Upper lobe of right lung (tissue), 1 donor: ENCODE results near the gene SPN. TPM values are rescaled to one million over a fixed set of nuclear protein-coding genes. Genes with fewer than 3 reads are reported as not detected.
"Not testable (repeated sequence)": the region's sequence is repeated elsewhere in the genome, so short reads cannot be mapped to it uniquely, and the experiment has no call there.

ENCODE experiments used
- ATAC-seq: fragments of 200-7000 bp; cut with Tn5 transposase; one replicate; pipeline ENCODE4 v1.9.1; 2020; ENCODE audit warnings: mild to moderate bottlenecking, moderate library complexity
- DNase-seq: peaks from one replicate; pipeline ENCODE4 v3.0.0-alpha.2; 2020
- H3K27ac ChIP-seq: fragments of 200-600 bp; one replicate; pipeline ENCODE4 v1.8.0; 2022
- H3K27me3 ChIP-seq: fragments of 200-600 bp; one replicate; pipeline ENCODE4 v1.8.0; 2022; ENCODE audit warnings: mild to moderate bottlenecking
- H3K36me3 ChIP-seq: fragments of 200-600 bp; one replicate; pipeline ENCODE4 v1.8.0; 2022
- H3K4me1 ChIP-seq: fragments of 200-600 bp; one replicate; pipeline ENCODE4 v1.8.0; 2022
- H3K4me3 ChIP-seq: fragments of 200-600 bp; one replicate; pipeline ENCODE4 v1.8.0; 2022; ENCODE audit warnings: mild to moderate bottlenecking
- H3K9me3 ChIP-seq: fragments of 200-600 bp; one replicate; pipeline ENCODE4 v1.8.0; 2022
- intact Hi-C: fragments of 100-400 bp; cut with DNase I; formaldehyde crosslinking; loops from one replicate; pipeline ENCODE4 v1.11.0; 2022
- long read RNA-seq: library from polyadenylated mRNA; unstranded; transcript quantifications from one replicate; pipeline ENCODE4 v2.0.0, GENCODE V29; 2021
- total RNA-seq: library from RNA; stranded (reverse); fragmentation: NEBNext Ultra II Directional; extraction: Animal tissue kit (Norgen Biotek cat#: 25700); gene quantifications from one replicate; pipeline ENCODE4 v1.2.1, GENCODE V29; 2021
- TF ChIP-seq, protein P1 (sequence below): fragments of 200-600 bp; IDR thresholded peaks from one replicate; pipeline ENCODE4 v1.8.0; 2022; ENCODE audit warnings: antibody characterized with exemption
- donor health status: DM: no; HTN: yes; CAD: no; lungs with severe emphysema.

SPN gene, protein sequence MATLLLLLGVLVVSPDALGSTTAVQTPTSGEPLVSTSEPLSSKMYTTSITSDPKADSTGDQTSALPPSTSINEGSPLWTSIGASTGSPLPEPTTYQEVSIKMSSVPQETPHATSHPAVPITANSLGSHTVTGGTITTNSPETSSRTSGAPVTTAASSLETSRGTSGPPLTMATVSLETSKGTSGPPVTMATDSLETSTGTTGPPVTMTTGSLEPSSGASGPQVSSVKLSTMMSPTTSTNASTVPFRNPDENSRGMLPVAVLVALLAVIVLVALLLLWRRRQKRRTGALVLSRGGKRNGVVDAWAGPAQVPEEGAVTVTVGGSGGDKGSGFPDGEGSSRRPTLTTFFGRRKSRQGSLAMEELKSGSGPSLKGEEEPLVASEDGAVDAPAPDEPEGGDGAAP
- total RNA-seq: 70.7 TPM
- long read RNA-seq, transcript SPN-203 (2 exons, 1,197 nt): major isoform, 9 of 19 reads
- long read RNA-seq, partial matches to known transcripts: 0 of 19 reads
- long read RNA-seq, other reads (novel, unspliced or antisense): 8 of 19 reads

DNA sequence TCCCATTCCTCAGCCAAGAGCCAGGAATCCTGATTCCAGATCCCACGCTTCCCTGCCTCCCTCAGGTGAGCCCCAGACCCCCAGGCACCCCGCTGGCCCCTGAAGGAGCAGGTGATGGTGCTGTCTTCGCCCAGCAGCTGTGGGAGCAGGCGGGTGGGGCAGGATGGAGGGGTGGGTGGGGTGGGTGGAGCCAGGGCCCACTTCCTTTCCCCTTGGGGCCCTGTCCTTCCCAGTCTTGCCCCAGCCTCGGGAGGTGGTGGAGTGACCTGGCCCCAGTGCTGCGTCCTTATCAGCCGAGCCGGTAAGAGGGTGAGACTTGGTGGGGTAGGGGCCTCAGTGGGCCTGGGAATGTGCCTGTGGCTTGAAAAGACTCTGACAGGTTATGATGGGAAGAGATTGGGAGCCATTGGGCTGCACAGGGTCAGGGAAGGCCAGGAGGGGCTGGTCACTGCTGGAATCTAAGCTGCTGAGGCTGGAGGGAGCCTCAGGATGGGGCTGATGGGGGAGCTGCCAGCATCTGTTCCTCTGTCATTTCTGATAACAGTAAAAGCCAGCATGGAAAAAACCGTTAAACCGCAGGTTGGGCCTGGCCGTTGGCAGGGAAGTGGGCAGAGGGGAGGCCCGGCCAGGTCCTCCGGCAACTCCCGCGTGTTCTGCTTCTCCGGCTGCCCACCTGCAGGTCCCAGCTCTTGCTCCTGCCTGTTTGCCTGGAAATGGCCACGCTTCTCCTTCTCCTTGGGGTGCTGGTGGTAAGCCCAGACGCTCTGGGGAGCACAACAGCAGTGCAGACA lies at the start of gene SPN:
Gene SPN (plus strand): TSS at position 232 of the 791 bp plus-strand sequence. CDS start 482 bp downstream, at position 714.
- Histone ChIP-seq H3K9me3 (no peaks in the 10 kb centered on the region), H3K36me3 (no peaks in the 10 kb centered on the region), H3K27ac (peak within 1 kb of the TSS; percentile 66), H3K4me1 (no peaks in the 10 kb centered on the region), H3K4me3 (peak within 1 kb of the TSS; percentile 51), H3K27me3 (no peaks in the 10 kb centered on the region)
- DNase-seq (peak; percentile 70), ATAC-seq (peak; percentile 52)
- intact Hi-C loops: no loop called here
- TF ChIP-seq, protein P1, sequence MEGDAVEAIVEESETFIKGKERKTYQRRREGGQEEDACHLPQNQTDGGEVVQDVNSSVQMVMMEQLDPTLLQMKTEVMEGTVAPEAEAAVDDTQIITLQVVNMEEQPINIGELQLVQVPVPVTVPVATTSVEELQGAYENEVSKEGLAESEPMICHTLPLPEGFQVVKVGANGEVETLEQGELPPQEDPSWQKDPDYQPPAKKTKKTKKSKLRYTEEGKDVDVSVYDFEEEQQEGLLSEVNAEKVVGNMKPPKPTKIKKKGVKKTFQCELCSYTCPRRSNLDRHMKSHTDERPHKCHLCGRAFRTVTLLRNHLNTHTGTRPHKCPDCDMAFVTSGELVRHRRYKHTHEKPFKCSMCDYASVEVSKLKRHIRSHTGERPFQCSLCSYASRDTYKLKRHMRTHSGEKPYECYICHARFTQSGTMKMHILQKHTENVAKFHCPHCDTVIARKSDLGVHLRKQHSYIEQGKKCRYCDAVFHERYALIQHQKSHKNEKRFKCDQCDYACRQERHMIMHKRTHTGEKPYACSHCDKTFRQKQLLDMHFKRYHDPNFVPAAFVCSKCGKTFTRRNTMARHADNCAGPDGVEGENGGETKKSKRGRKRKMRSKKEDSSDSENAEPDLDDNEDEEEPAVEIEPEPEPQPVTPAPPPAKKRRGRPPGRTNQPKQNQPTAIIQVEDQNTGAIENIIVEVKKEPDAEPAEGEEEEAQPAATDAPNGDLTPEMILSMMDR: no peak

DNA sequence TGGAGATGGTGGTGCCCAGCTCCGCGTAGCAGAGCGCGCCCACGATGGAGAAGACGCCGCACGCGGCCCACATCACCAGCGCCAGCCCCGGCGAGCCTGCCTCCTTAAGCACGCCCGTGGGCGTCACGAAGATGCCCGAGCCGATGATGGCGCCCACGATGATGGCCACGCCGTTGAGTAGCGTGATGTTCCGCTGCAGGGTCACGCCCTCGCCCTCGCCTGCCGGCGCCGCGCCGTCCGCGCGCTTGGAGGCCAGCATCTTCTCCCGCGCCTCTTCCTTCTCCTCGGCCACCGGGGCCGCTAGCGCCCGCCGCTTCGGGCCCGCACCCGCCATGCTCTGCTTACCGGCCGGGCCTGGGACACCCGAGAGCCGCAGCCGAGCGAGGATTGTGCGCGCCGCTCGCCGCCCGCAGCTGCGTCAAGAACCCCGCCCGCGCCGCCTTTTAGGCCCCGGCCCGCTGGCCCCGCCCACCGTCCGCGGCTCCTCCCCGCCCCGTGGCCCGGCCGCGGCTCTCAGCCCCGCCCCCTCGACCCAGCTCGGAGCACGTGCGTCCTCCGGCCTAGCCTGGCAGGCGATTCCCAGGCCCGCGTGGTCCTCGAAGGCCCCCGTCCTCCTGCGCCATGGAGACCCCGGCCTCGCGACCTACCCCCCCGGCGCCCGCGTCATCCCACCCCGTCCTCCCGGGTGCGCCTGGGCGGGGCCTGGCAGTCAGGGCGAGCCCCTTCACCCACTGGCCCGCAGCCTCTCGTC lies 49.6 kb upstream of the SPN start:
- H3K4me1 ChIP-seq, H3K36me3 ChIP-seq, H3K27me3 ChIP-seq, intact Hi-C loops, H3K9me3 ChIP-seq: not testable (repeated sequence)
- DNase-seq: peak; percentile 93
- peak; percentile 91 for ATAC-seq
- Histone ChIP-seq H3K27ac (peak overlapping the region; percentile 55), H3K4me3 (peak overlapping the region; percentile 64)

DNA sequence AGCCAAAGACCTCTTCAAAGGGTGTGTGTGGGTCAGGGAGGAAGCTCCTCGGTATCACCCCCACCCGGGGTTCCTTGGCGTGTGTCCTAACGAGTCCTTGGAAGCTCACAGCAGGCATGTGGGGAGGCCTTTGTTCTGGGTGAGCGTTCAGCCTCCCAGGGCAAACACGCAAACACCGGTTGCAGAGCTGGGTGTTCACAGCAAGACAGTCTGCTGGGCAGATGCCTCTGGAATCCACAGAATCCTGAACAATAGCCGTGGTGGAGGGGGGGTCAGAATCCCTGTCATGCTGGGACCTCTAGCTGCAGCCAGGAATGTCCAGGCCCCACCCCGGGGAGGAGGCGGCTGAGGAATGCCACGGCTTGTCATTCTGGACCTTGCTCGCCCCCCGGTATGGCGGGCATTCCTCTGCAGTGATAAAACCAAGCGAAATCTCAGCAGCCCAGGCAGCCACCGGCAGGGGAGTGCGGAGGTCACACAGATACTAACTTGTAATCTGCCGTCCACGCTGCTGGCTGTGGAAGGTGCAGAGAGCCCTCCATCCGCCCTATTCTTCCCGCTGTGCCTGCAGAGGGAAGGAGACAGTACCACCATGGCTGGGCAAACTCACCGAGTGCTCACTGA lies 48.2 kb upstream of the SPN start:
- not testable (repeated sequence) for DNase-seq

DNA sequence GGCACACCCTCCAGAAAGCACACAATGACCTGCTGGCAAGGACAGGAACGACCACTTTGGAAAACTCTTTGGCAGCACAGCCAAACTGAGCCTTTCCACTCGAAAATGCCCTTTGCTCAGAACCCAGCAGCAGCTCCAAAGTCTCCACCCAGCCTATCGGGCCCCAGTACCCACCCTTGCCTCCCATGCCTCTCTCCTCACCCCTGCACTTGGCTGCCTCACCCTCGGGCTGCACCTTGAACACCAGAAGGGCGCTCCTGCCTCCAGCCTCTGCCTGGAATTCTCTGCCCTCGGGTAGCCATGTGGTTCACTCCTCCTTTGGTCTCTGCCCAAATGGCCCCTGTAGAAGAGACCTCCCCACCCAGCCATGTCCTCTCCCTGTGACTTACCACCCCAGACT lies 46.9 kb upstream of the SPN start:
- H3K9me3 ChIP-seq, H3K4me3 ChIP-seq, H3K27ac ChIP-seq, intact Hi-C loops, ATAC-seq, H3K36me3 ChIP-seq, H3K4me1 ChIP-seq, DNase-seq, H3K27me3 ChIP-seq: not testable (repeated sequence)

More for the DNA sequence above, 48.2 kb upstream of the SPN start:
- ATAC-seq, H3K27me3 ChIP-seq, H3K9me3 ChIP-seq, H3K4me3 ChIP-seq, H3K4me1 ChIP-seq, intact Hi-C loops, H3K36me3 ChIP-seq, H3K27ac ChIP-seq: not testable (repeated sequence)

DNA sequence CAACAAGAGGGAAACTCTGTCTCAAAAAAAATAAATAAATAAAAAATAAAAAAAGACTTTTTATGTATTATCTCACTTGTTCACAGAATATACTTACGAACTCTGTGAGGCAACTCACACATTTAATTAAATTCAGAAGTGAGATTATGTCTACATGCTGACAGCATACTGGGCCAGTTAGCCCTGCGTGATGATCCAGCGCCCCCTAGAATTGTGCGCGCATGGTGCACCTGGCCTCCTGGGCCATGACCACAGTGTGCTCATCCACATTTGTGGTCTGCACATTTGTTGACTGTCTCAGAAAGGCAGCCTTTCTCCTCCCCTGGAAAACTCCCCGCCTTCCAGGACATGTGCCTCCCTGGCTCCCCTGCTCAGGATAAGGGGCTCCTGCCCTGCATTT lies 42.5 kb upstream of the SPN start:
- H3K36me3 ChIP-seq, intact Hi-C loops, H3K27ac ChIP-seq, H3K4me1 ChIP-seq, H3K27me3 ChIP-seq, H3K9me3 ChIP-seq, H3K4me3 ChIP-seq, DNase-seq: not testable (repeated sequence)
- TF ChIP-seq, protein P1: peak; percentile 23
- ATAC-seq: peak; percentile 50

DNA sequence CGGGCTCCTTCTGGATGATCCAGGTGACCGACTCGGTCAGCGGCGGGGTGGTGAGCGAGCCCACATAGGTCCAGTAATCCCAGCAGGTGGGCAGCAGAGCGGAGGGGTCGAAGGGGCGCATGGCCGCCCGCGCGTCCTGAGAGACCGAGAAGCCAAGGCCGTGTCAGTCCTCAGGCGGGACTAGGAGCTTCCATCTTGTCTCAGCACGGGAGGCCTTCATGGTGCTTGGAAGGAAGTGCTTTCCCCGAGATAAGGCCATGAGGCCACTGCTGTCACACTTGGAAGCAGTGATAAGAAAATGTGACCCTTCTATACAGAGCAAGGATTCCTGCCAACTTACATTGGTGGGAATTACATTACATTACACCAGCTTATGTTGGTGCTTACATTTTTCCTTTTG lies 40.3 kb upstream of the SPN start:
- DNase-seq, ATAC-seq, intact Hi-C loops, H3K27me3 ChIP-seq, H3K4me3 ChIP-seq, H3K9me3 ChIP-seq, H3K36me3 ChIP-seq, H3K4me1 ChIP-seq, H3K27ac ChIP-seq: not testable (repeated sequence)

DNA sequence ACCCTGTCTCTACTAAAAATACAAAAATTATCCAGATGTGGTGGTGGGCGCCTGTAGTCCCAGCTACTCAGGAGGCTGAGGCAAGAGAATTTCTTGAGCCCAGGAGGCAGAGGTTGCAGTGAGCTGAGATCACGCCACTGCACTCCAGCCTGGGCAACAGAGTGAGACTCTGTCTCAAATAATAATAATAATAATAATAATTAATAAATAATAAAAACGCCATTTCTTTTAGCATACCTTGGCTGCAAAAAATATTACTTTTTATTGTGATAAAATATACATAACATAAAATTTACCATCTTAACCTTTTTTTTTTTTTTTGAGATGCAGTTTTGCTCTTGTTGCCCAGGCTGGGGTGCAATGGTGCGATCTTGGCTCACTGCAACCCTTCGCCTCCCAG lies 39.8 kb upstream of the SPN start:
- H3K4me1 ChIP-seq, H3K36me3 ChIP-seq, H3K27ac ChIP-seq, DNase-seq, H3K9me3 ChIP-seq, H3K27me3 ChIP-seq, ATAC-seq, intact Hi-C loops, H3K4me3 ChIP-seq: not testable (repeated sequence)

DNA sequence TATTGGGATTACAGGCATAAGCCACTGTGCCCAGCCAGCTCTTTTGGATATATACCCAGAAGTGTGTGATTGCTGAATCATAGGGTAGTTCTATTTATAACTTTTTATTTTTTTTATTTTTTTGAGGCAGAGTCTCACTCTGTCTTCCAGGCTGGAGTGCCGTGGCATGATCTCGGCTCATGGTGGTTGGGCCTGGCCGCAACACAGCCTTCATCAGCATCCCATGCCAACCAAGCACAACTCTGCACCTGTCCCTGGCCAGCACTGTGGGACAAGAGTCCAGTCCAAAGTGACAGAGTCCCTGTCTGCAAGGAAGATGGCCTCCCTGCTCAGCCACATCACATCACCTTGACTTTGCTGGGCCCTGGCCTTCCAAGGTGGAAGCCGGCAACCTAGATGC lies 37.9 kb upstream of the SPN start:
- H3K27ac ChIP-seq, DNase-seq, H3K4me1 ChIP-seq, H3K9me3 ChIP-seq, intact Hi-C loops, H3K36me3 ChIP-seq, H3K27me3 ChIP-seq, ATAC-seq, H3K4me3 ChIP-seq: not testable (repeated sequence)

DNA sequence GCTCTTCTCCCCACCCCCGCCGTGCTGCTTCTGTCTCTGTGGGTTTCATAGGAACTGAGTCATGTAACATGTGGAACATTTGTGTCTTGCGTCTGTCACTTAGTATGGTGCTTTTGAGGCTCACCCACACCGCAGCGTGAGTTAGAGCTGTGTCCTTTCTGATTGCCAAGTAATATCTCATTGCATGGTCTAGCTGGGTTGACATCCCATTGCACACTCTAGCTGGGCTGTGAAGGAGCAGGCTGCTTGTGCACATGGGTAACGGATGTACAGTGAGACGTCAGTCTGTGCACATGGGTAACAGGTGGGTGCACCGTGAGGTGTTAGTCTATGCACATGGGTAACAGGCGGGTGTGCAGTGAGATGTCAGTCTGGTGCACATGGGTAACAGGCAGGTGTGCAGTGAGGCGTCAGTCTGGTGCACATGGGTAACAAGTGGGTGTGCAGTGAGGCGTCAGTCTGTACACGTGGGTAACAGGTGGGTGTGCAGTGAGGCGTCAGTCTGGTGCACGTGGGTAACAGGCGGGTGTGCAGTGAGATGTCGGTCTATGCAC lies 36.2 kb upstream of the SPN start:
- intact Hi-C loops, H3K4me1 ChIP-seq, H3K4me3 ChIP-seq, H3K36me3 ChIP-seq, DNase-seq, H3K27me3 ChIP-seq, H3K27ac ChIP-seq, H3K9me3 ChIP-seq: not testable (repeated sequence)
- ATAC-seq: peak; percentile 91

DNA sequence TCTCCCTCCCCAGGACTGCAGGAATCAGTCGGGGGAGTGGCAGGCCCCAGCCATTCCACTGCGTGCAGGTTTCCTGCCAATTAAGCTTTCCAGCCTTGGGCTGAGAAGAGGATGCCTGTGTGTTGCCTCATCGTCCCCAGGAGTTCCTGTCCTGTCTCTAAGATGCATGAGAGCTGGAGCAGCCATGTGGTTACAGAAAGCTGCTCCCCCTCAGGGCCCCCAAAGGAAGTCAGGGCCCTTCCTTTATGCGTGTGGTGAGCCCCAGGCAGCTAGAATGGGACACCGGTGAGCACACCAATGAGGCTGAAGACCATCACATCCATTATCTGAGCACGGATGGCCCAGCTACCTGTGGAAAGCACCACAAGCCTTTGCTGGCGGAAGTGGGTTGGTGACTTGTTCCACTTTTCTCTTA lies 35.4 kb upstream of the SPN start:
- H3K36me3 ChIP-seq, H3K4me1 ChIP-seq, H3K4me3 ChIP-seq, intact Hi-C loops, DNase-seq, H3K27ac ChIP-seq, H3K9me3 ChIP-seq, H3K27me3 ChIP-seq: not testable (repeated sequence)
- ATAC-seq: peak; percentile 41

DNA sequence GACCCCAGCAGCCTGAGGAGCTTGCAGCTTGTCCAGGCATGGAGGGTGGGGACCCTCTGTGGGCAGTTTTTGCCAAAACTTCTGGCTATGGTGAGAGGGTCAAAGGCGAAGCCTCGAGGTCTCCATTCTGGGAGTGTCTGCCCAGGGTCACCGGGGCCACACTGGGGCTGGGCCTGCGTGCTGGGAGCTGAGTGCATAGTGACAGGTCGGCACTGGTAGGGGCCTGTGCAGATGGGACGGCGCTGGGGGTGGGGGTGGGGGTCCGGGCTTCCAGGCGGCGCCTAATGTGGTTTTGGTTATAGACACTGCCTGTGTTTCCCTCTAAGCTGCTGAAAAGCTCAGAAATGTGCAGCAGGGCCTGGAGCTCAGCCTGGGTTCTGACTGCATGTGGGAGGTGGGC lies 34.3 kb upstream of the SPN start:
- H3K27me3 ChIP-seq, H3K36me3 ChIP-seq, H3K4me3 ChIP-seq, H3K9me3 ChIP-seq, DNase-seq, intact Hi-C loops, H3K27ac ChIP-seq, ATAC-seq, H3K4me1 ChIP-seq: not testable (repeated sequence)
